Measurements from ENCODE around the gene SMIM3. TPM values are rescaled to one million over a fixed set of nuclear protein-coding genes. Genes with fewer than 3 reads are reported as not detected.
A peak's percentile ranks its signal among the peaks of the same experiment; 100 is the strongest.

The SMIM3 gene
- total and polyA plus RNA-seq, 2 of the 8 experiments (the other 6 are each of a cell fraction or from before 2014, with no cell fraction given): 10.4 to 15.7 TPM

DNA sequence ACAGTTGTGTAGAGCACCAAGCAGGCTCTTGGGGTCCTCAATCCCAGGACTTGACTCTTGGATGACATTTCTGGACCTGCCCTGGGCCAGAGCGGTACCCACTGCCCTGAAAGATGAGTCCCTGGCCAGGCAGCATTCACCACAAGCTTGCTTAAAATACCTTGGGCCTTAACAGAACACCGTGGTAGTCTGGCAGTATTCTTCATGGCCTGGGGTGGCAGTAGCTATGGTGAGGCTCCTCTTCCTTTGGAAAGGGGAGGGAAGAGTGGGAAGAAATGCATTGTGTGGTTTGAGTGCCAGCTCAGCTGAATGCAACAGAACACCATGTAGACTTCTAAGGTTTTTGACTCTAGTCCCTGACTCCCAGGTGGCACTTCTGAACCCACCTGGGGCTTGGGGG is 38.4 kb downstream of the SMIM3 start:
- Histone ChIP-seq H3K4ac (replicated peaks; ENCODE audit: insufficient read length, low read depth, low read length) (no peak overlapping the region), H3K79me1 (ENCODE audit: low read depth, low read length) (no peaks in the 10 kb centered on the region), H3K9ac (replicated peaks in 1 of 4; ENCODE audit: extremely low read depth in 1 of 4, low read depth in 3 of 4, low read length in 3 of 4) (no peak overlapping the region), H4K20me1 (replicated peaks in 1 of 2; ENCODE audit: control insufficient read depth in 1 of 2, insufficient read depth in 2 of 2, low read length in 2 of 2) (no peaks in the 10 kb centered on the region), H3K23me2 (ENCODE audit: low read depth, low read length) (no peaks in the 10 kb centered on the region), H3K9me3 (ENCODE audit: insufficient read depth in 2 of 2, low read depth in 1 of 2, low read length in 1 of 2) (0 out of 4 replicates have a peak, but pooled peaks cover 0 to 3% of the 10 kb centered on the region in 2 experiments), H3K27me3 (replicated peaks in 1 of 4; ENCODE audit: control insufficient read depth in 3 of 4, extremely low read depth in 1 of 4, insufficient read depth in 3 of 4, low read length in 3 of 4) (no peaks in the 10 kb centered on the region), H2BK5ac (ENCODE audit: low read depth, low read length) (no peak overlapping the region), H4K8ac (ENCODE audit: extremely low read depth, insufficient read depth, low read length) (no peak overlapping the region), H2BK12ac (ENCODE audit: low read depth, low read length) (no peak overlapping the region), H3K36me3 (ENCODE audit: control insufficient read depth in 2 of 4, insufficient read depth in 4 of 4, low read length in 3 of 4) (no peaks in the 10 kb centered on the region), H3K4me3 (ENCODE audit: extremely low read depth in 1 of 4, insufficient read depth in 2 of 4, low read depth in 3 of 4, low read length in 4 of 4) (no peak overlapping the region), H2AK5ac (ENCODE audit: low read depth, low read length) (no peak overlapping the region), H2BK20ac (ENCODE audit: low read length) (no peak overlapping the region), H3K4me1 (replicated peaks in 1 of 4; ENCODE audit: control insufficient read depth in 3 of 4, insufficient read depth in 4 of 4, low read length in 3 of 4) (0 out of 7 replicates have a peak, but pooled peaks cover 0 to 3% (median 0%) of the 10 kb centered on the region in 4 experiments), H3K56ac (replicated peaks; ENCODE audit: insufficient read length, low read depth, low read length) (no peak overlapping the region), H2BK15ac (ENCODE audit: low read length) (no peak overlapping the region), H2AFZ (ENCODE audit: low read length) (no peak overlapping the region), H4K5ac (ENCODE audit: insufficient read length, low read depth, low read length) (no peak overlapping the region), H3K79me2 (ENCODE audit: control insufficient read depth in 1 of 2, insufficient read depth in 2 of 2, low read length in 2 of 2) (no peaks in the 10 kb centered on the region), H2BK120ac (replicated peaks; ENCODE audit: low read depth, low read length) (no peak overlapping the region), H3K18ac (ENCODE audit: extremely low read depth, low read length) (no peak overlapping the region), H3K23ac (ENCODE audit: insufficient read length) (no peak overlapping the region), H3K14ac (ENCODE audit: insufficient read length) (no peak overlapping the region), H3K4me2 (ENCODE audit: insufficient read depth in 1 of 2, low read depth in 2 of 2, low read length in 2 of 2) (no peak overlapping the region), H3K27ac (ENCODE audit: low read depth, low read length) (no peak overlapping the region), H4K91ac (replicated peaks; ENCODE audit: insufficient read length, low read length) (no peak overlapping the region)
- 76% methylated on average over 2 of the region's 2 CpGs; no CpG with 5 or more reads in 1 of the 2 experiments for WGBS, 2 experiments (ENCODE audit: extremely low coverage in 1 of 2, insufficient coverage in 1 of 2, insufficient read length in 1 of 2, insufficient replicate concordance in 2 of 2, low coverage in 1 of 2, low lambda C conversion rate in 2 of 2, missing lambda C conversion rate in 1 of 2)
- TF ChIP-seq ATF3 (IDR thresholded peaks at IDR 0.05; ENCODE audit: insufficient read depth, low read depth, low read length): no peak
- TF ChIP-seq, protein P1, sequence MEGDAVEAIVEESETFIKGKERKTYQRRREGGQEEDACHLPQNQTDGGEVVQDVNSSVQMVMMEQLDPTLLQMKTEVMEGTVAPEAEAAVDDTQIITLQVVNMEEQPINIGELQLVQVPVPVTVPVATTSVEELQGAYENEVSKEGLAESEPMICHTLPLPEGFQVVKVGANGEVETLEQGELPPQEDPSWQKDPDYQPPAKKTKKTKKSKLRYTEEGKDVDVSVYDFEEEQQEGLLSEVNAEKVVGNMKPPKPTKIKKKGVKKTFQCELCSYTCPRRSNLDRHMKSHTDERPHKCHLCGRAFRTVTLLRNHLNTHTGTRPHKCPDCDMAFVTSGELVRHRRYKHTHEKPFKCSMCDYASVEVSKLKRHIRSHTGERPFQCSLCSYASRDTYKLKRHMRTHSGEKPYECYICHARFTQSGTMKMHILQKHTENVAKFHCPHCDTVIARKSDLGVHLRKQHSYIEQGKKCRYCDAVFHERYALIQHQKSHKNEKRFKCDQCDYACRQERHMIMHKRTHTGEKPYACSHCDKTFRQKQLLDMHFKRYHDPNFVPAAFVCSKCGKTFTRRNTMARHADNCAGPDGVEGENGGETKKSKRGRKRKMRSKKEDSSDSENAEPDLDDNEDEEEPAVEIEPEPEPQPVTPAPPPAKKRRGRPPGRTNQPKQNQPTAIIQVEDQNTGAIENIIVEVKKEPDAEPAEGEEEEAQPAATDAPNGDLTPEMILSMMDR (IDR thresholded peaks at IDR 0.05; ENCODE audit: control extremely low read depth in 1 of 3, insufficient read depth in 1 of 3, low read depth in 1 of 3, low read length in 3 of 3): peak in 1 of 3 experiments; percentile 14; a peak in 1 of 4 replicates
- TF ChIP-seq, protein P2, sequence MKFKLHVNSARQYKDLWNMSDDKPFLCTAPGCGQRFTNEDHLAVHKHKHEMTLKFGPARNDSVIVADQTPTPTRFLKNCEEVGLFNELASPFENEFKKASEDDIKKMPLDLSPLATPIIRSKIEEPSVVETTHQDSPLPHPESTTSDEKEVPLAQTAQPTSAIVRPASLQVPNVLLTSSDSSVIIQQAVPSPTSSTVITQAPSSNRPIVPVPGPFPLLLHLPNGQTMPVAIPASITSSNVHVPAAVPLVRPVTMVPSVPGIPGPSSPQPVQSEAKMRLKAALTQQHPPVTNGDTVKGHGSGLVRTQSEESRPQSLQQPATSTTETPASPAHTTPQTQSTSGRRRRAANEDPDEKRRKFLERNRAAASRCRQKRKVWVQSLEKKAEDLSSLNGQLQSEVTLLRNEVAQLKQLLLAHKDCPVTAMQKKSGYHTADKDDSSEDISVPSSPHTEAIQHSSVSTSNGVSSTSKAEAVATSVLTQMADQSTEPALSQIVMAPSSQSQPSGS (IDR thresholded peaks at IDR 0.05; ENCODE audit: low read length): no peak
- FAIRE-seq (no peak), DNase-seq (ENCODE audit: low read depth in 1 of 2, low spot score in 2 of 2) (no peak)
- ChIA-PET CTCF (ENCODE audit: partially characterized antibody) (interaction anchor here (0.8 to 4.1 kb wide), 5 partner anchors 9 to 30 kb away, joined by 4 to 27 read pairs (median 12); partner anchors contain the start of gene IRGM), POLR2A (ENCODE audit: partially characterized antibody) (no interaction called here)
